MM.1S (cell line): Measurements from ENCODE around the gene CELF4.
A peak's percentile ranks its signal among the peaks of the same experiment; 100 is the strongest.

Source experiments
- DNase-seq: peaks from one replicate; pipeline ENCODE4 v3.0.0-alpha.2; 2015
- H2AFZ ChIP-seq: fragments of 300-600 bp; sonication (generic); 2 replicates; pipeline ENCODE4 v1.6.0; 2016; ENCODE audit warnings: antibody characterized with exemption, low read length
- H3F3A ChIP-seq: fragments of 300-600 bp; sonication (generic); 2 replicates; pipeline ENCODE4 v1.6.1; 2016; ENCODE audit warnings: mild to moderate bottlenecking, antibody characterized with exemption, low read length, moderate library complexity, mixed read lengths; ENCODE audit not compliant: insufficient read depth
- H3K27ac ChIP-seq: fragments of 300-600 bp; sonication (generic); 2 replicates; pipeline ENCODE4 v1.5.1; 2016; ENCODE audit warnings: mild to moderate bottlenecking, low read length
- H3K27me3 ChIP-seq: fragments of 300-600 bp; sonication (generic); replicated peaks from 2 replicates; pipeline ENCODE4 v1.6.0; 2016; ENCODE audit warnings: low read length; ENCODE audit not compliant: insufficient read depth
- H3K36me3 ChIP-seq: fragments of 300-600 bp; sonication (generic); replicated peaks from 2 replicates; pipeline ENCODE4 v1.6.1; 2016; ENCODE audit warnings: mild to moderate bottlenecking, low read length, mixed read lengths; ENCODE audit not compliant: insufficient read depth
- H3K4me1 ChIP-seq: fragments of 300-600 bp; sonication (generic); 2 replicates; pipeline ENCODE4 v1.6.1; 2016; ENCODE audit warnings: low read length, mixed read lengths
- H3K4me2 ChIP-seq: fragments of 300-600 bp; sonication (generic); 2 replicates; pipeline ENCODE4 v1.6.0; 2016; ENCODE audit warnings: low read depth, low read length
- H3K4me3 ChIP-seq: fragments of 300-600 bp; sonication (generic); 2 replicates; pipeline ENCODE4 v1.5.1; 2016; ENCODE audit warnings: low read length, mixed read lengths
- H3K79me2 ChIP-seq: fragments of 300-600 bp; sonication (generic); 2 replicates; pipeline ENCODE4 v1.6.1; 2016; ENCODE audit warnings: mixed run types, low read length, mixed read lengths
- H3K9ac ChIP-seq: fragments of 300-600 bp; sonication (generic); 2 replicates; pipeline ENCODE4 v1.6.1; 2016; ENCODE audit warnings: low read length, mixed read lengths
- H3K9me2 ChIP-seq: fragments of 300-600 bp; sonication (generic); replicated peaks from 2 replicates; pipeline ENCODE4 v1.6.1; 2016; ENCODE audit warnings: mild to moderate bottlenecking, low read length, mixed read lengths; ENCODE audit not compliant: insufficient read depth
- H3K9me3 ChIP-seq: fragments of 300-600 bp; sonication (generic); replicated peaks from 2 replicates; pipeline ENCODE4 v1.6.1; 2016; ENCODE audit warnings: mild to moderate bottlenecking, low read length, mixed read lengths; ENCODE audit not compliant: insufficient read depth
- H4K20me1 ChIP-seq: fragments of 300-600 bp; sonication (generic); 2 replicates; pipeline ENCODE4 v1.6.1; 2016; ENCODE audit warnings: mild to moderate bottlenecking, low read length, moderate library complexity, mixed read lengths; ENCODE audit not compliant: insufficient read depth
- EZH2 ChIP-seq: fragments of 300-600 bp; sonication (generic); optimal IDR thresholded peaks from 2 replicates; pipeline ENCODE3; 2017; ENCODE audit warnings: low read depth, mild to moderate bottlenecking, antibody characterized with exemption, low read length, mixed read lengths
- EZH2phosphoT487 ChIP-seq: fragments of 300-600 bp; sonication (generic); IDR thresholded peaks from 2 replicates; pipeline ENCODE4 v1.6.1; 2018; ENCODE audit warnings: antibody characterized with exemption, low read length
- TF ChIP-seq, protein P1 (sequence below): fragments of 300-600 bp; sonication (generic); IDR thresholded peaks from 2 replicates; pipeline ENCODE4 v1.5.1; 2016; ENCODE audit warnings: antibody characterized with exemption, low read length, mixed read lengths

CELF4 gene

DNA sequence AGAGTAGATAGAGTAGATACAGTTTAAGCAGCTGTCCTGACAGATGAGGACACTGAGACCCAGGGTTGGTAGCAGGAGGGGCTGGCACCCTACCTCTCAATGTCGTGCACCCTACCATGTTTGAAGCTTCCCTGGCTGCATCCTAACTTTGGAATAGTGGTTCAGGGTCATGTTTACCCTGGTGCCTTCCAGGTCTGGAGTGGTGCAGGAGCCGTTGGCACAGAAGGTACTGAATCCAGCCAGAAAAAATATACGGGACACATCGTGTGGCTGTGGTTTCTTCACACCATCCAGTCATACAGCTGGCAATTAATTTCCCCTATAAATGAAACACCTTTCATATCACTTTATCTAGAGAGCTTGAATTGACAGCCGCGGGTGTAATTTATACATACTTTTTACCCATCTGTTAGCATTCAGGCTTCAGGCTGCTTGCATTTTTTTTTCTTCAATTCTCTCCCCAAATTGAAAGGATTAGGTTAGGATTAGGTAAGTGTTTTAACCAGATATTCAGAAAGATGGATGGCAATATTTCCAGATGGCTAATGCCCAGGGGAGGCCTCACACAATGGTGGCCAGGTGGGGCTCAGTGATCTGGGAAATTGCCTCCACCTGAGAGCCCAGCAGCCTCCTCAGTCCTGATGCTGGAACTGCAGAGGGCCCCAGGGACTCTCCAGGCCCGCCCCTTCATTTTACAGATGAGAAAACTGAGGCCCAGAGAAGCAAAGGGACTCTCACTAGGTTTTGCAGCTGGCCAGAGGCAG, 127.0 kb downstream of the CELF4 start:
- H3K9me2 ChIP-seq, result no peaks in the 10 kb centered on the region
- H3K27me3 ChIP-seq, result no peaks in the 10 kb centered on the region
- H3K27ac ChIP-seq, result no peak overlapping the region
- DNase-seq, result no peak
- H3K9me3 ChIP-seq, result no peaks in the 10 kb centered on the region
- no peaks in the 10 kb centered on the region for H3K36me3 ChIP-seq
- peaks cover 28% of the 10 kb centered on the region for H3F3A ChIP-seq
- no peaks in the 10 kb centered on the region for H4K20me1 ChIP-seq
- H3K79me2 ChIP-seq, result no peaks in the 10 kb centered on the region
- H3K4me1 ChIP-seq, result peaks cover 32% of the 10 kb centered on the region
- no peak overlapping the region for H3K9ac ChIP-seq
- no peak overlapping the region for H3K4me2 ChIP-seq
- H3K4me3 ChIP-seq, result no peak overlapping the region
- no peak overlapping the region for H2AFZ ChIP-seq
- no peak for TF ChIP-seq EZH2
- TF ChIP-seq, protein P1, sequence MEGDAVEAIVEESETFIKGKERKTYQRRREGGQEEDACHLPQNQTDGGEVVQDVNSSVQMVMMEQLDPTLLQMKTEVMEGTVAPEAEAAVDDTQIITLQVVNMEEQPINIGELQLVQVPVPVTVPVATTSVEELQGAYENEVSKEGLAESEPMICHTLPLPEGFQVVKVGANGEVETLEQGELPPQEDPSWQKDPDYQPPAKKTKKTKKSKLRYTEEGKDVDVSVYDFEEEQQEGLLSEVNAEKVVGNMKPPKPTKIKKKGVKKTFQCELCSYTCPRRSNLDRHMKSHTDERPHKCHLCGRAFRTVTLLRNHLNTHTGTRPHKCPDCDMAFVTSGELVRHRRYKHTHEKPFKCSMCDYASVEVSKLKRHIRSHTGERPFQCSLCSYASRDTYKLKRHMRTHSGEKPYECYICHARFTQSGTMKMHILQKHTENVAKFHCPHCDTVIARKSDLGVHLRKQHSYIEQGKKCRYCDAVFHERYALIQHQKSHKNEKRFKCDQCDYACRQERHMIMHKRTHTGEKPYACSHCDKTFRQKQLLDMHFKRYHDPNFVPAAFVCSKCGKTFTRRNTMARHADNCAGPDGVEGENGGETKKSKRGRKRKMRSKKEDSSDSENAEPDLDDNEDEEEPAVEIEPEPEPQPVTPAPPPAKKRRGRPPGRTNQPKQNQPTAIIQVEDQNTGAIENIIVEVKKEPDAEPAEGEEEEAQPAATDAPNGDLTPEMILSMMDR, result no peak
- no peak for TF ChIP-seq EZH2phosphoT487

DNA sequence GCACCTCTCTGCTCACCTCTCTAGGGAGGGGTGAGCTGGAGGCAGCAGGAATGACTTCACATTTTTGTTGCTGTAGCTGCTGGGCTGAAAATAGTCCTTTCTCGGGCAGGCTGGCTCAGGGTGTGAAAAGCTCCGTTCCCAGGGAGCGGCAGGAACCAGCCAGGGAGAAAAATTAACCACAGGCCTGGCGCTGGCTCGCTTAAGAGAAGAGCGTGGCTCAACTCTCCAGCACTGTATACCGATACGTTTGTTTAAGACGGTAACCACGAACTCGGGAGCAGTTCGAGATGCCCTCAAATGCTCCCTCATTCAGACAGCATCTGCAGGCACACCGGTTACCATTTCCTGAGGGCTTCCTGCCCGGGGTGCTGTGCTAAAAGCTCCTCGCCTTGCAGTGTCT, 129.6 kb downstream of the CELF4 start:
- no peaks in the 10 kb centered on the region for H3K27me3 ChIP-seq
- H3K4me2 ChIP-seq, result peak overlapping the region; percentile 75; the same call in 1 of the 2 replicates

DNA sequence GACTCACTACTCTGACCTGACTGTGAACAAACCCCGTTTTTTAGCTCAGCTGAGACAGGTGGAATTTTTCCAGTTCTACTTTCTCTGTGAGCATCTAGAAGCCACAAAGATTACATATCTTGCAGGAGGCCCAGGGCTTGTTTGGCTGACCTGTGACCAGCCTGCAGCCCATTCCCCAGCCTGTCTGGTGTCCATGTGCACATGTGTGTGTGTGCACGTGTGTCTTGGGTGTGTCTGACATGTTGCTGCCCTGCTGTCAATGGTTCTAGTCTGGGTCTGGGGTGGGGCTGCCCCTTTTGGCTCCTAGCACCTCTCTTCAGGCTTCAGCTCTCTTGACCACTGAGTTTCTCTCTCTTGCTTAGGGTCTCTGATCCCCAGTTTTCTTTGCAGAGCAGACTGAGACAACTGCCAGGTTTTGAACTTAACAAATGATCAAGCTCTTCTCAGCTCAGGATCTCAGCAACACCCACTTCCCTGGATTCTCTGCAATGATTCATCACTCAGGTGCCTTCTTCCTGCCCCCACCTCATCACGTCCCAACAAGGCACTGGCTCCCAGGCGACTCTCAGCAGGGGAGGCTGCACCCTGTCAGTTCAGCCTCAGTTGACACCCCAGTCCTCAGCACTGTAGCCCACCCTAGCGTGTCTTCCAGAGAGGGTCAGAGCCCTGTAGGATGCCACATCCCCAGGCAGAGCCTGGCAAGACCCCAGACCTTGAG, 130.3 kb downstream of the CELF4 start:
- Histone ChIP-seq H3K27ac (peak overlapping the region; percentile 88), H3K27me3 (no peaks in the 10 kb centered on the region), H3K4me1 (peaks cover 52% of the 10 kb centered on the region), H3K36me3 (no peaks in the 10 kb centered on the region), H3F3A (peaks cover 43% of the 10 kb centered on the region), H3K9me2 (no peaks in the 10 kb centered on the region), H3K79me2 (no peaks in the 10 kb centered on the region), H3K4me2 (peak overlapping the region; percentile 75), H3K9me3 (no peaks in the 10 kb centered on the region), H3K9ac (peak overlapping the region; percentile 55), H2AFZ (peak overlapping the region; percentile 62; the same call in 1 of the 2 replicates), H4K20me1 (no peaks in the 10 kb centered on the region), H3K4me3 (no peak overlapping the region)
- TF ChIP-seq EZH2 (no peak), EZH2phosphoT487 (no peak)
- TF ChIP-seq, protein P1, result no peak
- DNase-seq, result peak; percentile 39

More for the DNA sequence above, 129.6 kb downstream of the CELF4 start:
- no peak for TF ChIP-seq EZH2phosphoT487
- no peaks in the 10 kb centered on the region for H3K9me3 ChIP-seq
- peaks cover 43% of the 10 kb centered on the region for H3F3A ChIP-seq
- no peaks in the 10 kb centered on the region for H4K20me1 ChIP-seq
- no peak overlapping the region for H3K4me3 ChIP-seq
- DNase-seq, result peak; percentile 43
- H3K79me2 ChIP-seq, result no peaks in the 10 kb centered on the region
- H3K27ac ChIP-seq, result peak overlapping the region; percentile 88; the same call in 1 of the 2 replicates
- peaks cover 52% of the 10 kb centered on the region for H3K4me1 ChIP-seq
- peak overlapping the region; percentile 33 for H2AFZ ChIP-seq
- no peaks in the 10 kb centered on the region for H3K9me2 ChIP-seq
- H3K36me3 ChIP-seq, result no peaks in the 10 kb centered on the region
- H3K9ac ChIP-seq, result no peak overlapping the region
